D341Med (cell line): ENCODE measurements around the gene NCOR1.
"Not testable (repeated sequence)": the region's sequence is repeated elsewhere in the genome, so short reads cannot be mapped to it uniquely, and the experiment has no call there.

Source experiments
- DNase-seq: peaks from one replicate; pipeline ENCODE4 v3.0.0; 2012; ENCODE audit warnings: low spot score

NCOR1 gene

GRCh38 chr17:16214190-16215001 is 938 bp downstream of the NCOR1 start:
- peak; percentile 5 for DNase-seq

DNA sequence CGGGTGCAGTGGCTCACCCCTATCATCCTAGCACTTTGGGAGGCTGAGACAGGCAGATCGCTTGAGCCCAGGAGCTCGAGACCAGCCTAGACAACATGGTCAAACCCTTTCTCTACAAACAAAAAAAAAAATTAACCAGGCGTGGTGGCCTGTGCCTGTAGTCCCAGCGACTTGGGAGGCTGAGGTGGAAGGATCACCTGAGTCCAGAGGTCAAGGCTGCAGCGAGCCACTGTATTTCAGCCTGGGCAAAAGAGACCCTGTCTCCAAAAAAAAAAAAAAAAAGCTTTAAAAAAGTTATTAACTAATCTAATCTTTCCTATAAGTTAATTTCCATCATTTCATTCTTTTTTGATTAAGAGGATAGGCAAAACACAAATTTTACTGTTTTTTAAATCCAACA is 2.5 kb downstream of the NCOR1 start:
- DNase-seq: no peak

GRCh38 chr17:16211590-16211989 is 3.7 kb downstream of the NCOR1 start:
- no peak for DNase-seq

DNA sequence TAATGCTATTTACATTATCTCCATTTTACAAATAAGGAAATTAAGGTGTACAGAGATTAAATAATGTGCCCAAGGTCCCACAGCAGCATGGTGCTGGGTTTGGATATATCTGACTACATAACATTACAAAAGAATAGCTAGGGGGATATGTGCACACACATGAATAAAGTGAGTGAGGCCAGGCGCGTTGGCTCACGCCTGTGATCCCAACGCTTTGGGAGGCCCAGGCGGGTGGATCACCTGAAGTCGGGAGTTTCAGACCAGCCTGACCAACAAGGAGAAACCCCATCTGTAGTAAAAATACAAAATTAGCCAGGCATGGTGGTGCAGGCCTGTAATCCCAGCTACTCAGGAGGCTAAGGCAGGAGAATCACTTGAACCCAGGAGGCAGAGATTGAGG is 10.6 kb downstream of the NCOR1 start:
- DNase-seq: not testable (repeated sequence)

DNA sequence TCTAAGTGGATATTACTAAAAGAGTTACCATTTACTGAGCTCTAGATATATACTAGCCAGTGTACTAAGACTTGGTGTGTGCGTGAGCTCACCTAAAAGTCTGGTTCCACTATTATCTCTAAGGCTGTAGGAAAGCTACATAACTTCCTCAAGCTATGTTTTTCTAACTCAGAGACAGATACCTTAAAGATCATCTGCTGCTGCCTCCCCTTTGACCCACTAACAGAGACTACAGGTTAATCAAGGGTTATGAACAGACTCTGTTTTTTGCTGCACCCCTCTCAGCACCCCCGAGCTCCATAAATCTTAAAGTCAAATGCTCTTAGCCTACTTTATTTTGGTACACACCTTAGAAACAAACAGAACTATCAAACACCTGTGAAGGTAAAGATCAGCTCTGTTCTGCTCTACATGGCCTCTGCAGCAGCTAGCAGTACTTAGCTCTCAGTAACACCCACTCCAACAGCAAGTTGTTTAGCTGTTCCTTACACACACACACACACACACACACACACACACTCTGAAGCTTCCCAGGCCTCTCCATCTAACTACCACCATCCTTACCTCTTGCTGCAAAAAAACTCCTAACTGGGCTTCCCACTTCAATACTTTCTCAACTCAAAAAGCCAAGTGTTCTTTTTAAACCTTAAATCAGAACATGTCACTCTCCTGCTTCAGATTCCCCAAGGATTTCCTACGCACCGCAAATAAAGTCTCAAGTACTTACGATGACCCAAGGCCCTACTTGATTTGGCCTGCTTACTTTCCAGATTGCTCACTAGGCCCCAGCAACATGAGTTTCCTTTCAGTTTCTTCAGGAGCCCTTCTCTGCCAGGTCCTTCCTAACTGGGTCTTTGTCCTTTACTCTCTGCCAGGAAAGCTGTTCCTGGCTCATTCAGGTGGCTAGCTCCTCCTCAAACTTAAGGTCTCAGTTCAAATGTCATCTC is 12.5 kb downstream of the NCOR1 start:
- not testable (repeated sequence) for DNase-seq

- DNase-seq: not testable (repeated sequence)
Measured at GRCh38 chr17:16201693-16202131, 13.6 kb downstream of the NCOR1 start.

DNA sequence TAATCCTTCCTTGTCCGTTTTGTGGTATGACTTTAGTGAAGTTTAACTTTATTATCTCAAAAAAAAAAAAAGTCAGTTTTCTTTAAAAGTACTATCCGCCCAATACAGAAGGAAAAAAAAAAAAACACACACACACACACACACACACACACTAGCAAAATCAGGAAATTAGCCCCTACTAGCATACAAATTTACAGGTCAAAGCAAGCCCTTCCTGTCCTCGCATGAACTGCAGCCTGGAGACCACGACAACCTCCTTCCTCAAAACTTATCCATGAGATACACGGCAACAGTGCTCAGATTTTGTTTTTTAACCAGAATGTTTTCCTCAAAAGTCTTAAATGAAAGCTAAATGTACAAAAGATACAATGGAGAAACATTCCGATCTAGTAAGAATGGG is 16.2 kb downstream of the NCOR1 start:
- DNase-seq: no peak

GRCh38 chr17:16197276-16197675 is 18.1 kb downstream of the NCOR1 start:
- no peak for DNase-seq

DNA sequence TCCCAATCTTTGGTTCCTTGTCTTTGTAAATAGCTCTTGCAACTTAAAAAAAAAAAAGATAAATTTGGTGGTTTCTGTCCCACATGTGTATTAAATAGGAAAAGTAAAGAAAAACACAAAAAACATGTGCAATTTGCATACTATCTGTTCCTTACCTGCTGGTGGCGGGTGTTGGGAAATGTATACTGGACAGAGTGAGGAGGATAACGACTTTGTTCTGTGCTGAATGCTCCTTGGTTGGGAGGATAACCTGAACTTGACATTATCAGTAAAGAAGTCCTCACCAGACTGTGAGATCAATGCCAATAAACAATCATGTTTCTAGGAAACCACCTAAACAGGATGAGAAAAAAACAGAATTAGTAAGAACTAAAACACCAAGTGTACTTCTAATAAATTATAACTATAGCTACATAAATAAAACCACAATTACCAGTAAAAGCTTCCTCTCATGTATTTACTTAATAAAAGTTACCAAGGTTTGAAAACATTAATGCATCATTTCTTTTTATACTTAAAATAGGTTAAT is 21.0 kb downstream of the NCOR1 start:
- not testable (repeated sequence) for DNase-seq

GRCh38 chr17:16191604-16192003 is 23.7 kb downstream of the NCOR1 start:
- no peak for DNase-seq

DNA sequence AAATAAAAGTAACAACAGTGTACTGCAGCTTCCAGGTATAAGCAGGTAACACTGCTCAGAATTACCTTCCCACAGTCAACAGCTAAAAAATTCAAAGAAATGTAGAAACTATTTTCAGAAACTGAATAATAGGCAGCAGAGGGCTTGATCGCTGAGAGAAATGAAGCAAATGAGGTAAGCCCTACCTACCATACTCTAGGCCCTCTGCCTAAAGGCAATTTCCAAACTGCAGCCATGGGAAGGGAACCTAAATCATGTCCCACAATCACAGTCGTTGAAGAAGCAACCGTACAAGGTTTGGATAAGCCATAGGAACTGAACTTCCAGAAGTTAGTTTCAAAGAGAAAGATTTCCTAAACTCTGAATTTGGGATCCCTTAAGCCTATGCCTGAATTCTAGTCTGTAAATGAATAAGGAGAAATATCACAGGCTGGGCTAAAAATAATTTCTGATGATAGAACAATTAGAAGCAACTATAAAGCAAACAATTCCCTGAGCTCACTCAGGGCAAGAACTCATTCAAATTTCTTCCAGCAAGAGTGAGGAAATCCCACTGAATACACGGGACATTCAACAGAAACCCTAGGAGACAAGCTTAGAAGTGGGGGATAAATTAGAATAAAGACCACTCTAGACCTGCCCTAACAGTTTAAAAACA is 24.5 kb downstream of the NCOR1 start:
- DNase-seq: no peak

DNA sequence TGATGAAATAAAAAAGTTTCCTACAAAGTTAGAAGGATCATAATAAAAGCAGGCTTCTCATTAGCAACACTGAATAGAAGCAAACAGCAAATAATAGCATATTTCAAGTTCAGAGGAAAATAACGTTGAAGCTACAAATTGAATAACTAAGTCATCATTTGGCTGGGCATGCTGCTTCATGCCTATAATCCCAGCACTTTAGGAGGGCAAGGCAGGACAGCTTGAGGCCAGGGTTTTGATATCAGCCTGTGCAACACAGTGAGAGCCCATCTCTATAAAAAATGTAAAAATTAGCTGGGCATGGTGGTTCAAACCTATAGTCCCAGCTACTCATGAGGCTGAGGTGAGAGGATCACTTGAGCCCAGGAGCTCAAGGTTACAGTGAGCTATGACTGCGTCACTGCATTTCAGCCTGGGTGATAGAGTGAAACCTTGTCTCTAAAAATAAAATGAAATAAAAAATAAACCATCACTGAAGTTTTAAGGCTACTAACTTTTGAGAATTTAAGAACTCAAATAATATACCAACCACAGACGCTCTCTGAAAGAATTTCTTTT is 25.5 kb downstream of the NCOR1 start:
- DNase-seq: no peak

DNA sequence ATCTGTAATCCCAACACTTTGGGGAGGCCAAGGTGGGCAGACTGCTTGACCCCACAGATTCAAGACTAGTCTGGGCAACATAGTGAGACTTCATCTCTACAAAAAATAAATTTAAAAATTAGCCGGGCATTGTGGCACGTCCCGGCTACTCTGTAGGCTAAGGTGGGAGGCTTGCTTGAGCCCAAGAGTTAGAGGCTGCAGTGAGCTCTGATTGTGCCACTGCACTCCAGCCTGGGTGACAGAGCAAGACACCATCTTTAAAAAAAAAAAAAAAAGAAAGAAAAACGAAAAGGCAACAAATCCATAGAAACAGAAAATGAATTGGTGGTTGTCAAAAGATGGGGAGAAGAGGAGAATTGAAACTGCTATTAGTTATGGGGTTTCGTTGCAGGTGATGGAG is 27.7 kb downstream of the NCOR1 start:
- no peak for DNase-seq

- no peak for DNase-seq
Measured at GRCh38 chr17:16181581-16181980, 33.8 kb downstream of the NCOR1 start.

- DNase-seq: no peak
Measured at GRCh38 chr17:16178836-16179235, 36.5 kb downstream of the NCOR1 start.

DNA sequence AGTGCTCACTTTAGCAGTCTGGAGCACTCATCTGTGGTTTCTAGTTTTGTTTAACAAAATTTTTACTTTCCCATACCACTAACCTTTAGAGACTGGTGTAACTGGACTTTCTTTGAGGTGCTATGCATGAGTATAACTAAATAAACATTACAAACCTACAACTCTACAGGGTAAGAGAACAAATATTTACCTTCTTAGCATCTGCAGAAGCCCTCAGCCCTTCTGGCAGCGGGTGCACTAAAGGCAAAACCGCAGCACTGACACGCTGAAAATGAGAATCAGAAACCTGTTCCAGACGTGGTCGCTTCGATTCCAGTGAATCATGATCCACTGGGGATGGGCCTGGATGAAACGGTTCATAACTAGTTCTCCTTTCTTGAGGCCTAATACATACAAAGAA is 43.7 kb downstream of the NCOR1 start:
- DNase-seq: no peak

DNA sequence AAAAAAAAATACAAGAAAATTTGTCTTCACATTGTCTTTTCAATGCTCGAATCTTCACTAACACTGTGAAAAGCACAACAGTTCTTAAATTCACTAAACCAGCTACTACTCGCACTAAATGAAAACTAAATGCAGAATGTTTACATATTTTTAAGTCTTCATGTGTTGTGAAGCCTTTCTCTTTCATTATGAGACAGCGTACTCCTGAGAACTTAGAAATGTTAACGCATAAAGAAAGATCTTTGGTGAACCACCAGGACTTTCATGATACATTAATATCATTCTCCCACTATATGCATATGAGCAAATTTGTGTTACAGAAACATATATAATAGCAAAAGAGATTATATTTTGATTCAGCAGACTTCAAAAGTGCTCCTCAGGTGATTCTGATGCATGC is 48.6 kb downstream of the NCOR1 start:
- not testable (repeated sequence) for DNase-seq

- DNase-seq: peak; percentile 34
Measured at GRCh38 chr17:16158714-16159113, 56.6 kb downstream of the NCOR1 start.

DNA sequence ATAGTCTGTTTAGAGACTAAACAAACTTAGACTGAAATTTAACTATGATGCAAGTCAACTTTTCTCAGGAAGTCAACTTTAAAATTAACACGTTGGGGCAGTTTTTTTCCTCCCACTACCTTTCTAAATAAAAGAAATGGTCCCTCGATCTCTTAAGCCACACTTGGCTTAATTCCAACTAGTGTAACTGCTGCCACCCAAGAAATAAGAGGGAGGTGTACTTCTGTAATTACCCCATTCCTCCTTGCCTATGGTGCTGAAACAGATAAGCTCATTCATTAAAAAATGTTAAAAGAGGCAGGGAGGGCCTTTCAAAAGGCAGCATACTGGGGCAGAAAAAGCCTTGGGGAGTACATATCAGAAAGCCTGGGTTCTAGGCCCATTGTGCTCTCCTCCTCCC is 59.8 kb downstream of the NCOR1 start:
- DNase-seq: peak; percentile 11

DNA sequence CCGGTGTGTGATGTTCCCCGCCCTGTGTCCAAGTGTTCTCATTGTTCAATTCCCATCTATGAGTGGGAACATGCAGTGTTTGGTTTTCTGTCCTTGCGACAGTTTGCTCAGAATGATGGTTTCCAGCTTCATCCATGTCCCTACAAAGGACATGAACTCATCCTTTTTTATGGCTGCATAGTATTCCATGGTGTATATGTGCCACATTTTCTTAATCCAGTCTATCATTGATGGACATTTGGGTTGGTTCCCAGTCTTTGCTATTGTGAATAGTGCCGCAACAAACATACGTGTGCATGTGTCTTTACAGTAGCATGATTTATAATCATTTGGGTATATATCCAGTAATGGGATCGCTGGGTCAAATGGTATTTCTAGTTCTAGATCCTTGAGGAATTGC is 63.0 kb downstream of the NCOR1 start:
- DNase-seq: not testable (repeated sequence)

- no peak for DNase-seq
Measured at GRCh38 chr17:16150251-16150856, 65.0 kb downstream of the NCOR1 start.
